Measurements from ENCODE around the gene CTSZ. TPM values are rescaled to one million over a fixed set of nuclear protein-coding genes. Genes with fewer than 3 reads are reported as not detected.

CTSZ gene
- polyA plus RNA-seq, 2 of the 4 experiments (the other 2 are of a cell fraction), result 115 to 156 TPM

GRCh38 chr20:59003836-59004492 lies 3.1 kb downstream of the CTSZ start (continued):
- TF ChIP-seq SREBF2 (IDR thresholded peaks at IDR 0.05) (no peak), ZFP36 (IDR thresholded peaks at IDR 0.05; ENCODE audit: borderline replicate concordance, partially characterized antibody) (no peak), MAFK (IDR thresholded peaks at IDR 0.05; ENCODE audit: partially characterized antibody) (no peak)

GRCh38 chr20:59002874-59003399 lies 4.1 kb downstream of the CTSZ start:
- no peak for ATAC-seq
- no peak for FAIRE-seq
- Histone ChIP-seq H3K4me1 (peaks cover 21% of the 10 kb centered on the region), H3K4me2 (no peak overlapping the region), H3K9me3 (no peaks in the 10 kb centered on the region), H3K27ac (no peak overlapping the region), H3K4me3 (no peak overlapping the region)
- CTCF ChIA-PET, result no interaction called here
- no peak for DNase-seq (ENCODE audit: low read depth in 1 of 2, low spot score in 1 of 2)
- 89% methylated on average over 14 of the region's 17 CpGs for WGBS (ENCODE audit: missing lambda C conversion rate)
- TF ChIP-seq GATA3 (IDR thresholded peaks at IDR 0.05; ENCODE audit: borderline replicate concordance), result no peak
- TF ChIP-seq EHMT2 (IDR thresholded peaks at IDR 0.05; ENCODE audit: low read depth), result no peak
- TF ChIP-seq ZNF302 (CRISPR knock-in tag; IDR thresholded peaks at IDR 0.05), result no peak
- no peak for TF ChIP-seq BCL3 (IDR thresholded peaks at IDR 0.05)
- POLR2A ChIA-PET, result no interaction called here

GRCh38 chr20:59002388-59002787 lies 4.7 kb downstream of the CTSZ start:
- ChIA-PET POLR2A (no interaction called here), CTCF (no interaction called here)
- TF ChIP-seq REST (IDR thresholded peaks at IDR 0.05), result no peak
- no peak for TF ChIP-seq KDM5A (IDR thresholded peaks at IDR 0.05)
- no peak for TF ChIP-seq EHMT2 (IDR thresholded peaks at IDR 0.05; ENCODE audit: low read depth)
- TF ChIP-seq MAFK (IDR thresholded peaks at IDR 0.05; ENCODE audit: partially characterized antibody), result no peak
- no peak for TF ChIP-seq EP300 (IDR thresholded peaks at IDR 0.05)
- TF ChIP-seq HEYL (CRISPR knock-in tag; IDR thresholded peaks at IDR 0.05), result no peak
- no peak for TF ChIP-seq BCL3 (IDR thresholded peaks at IDR 0.05)
- no peak for TF ChIP-seq FOSL2 (IDR thresholded peaks at IDR 0.05)
- TF ChIP-seq FOSL2 (CRISPR knock-in tag; IDR thresholded peaks at IDR 0.05), result no peak
- no peak for TF ChIP-seq TP53 (CRISPR knock-in tag; IDR thresholded peaks at IDR 0.05)
- no peak for TF ChIP-seq HDAC2 (IDR thresholded peaks at IDR 0.05)
- no peak for TF ChIP-seq ELK1 (IDR thresholded peaks at IDR 0.05; ENCODE audit: low read depth, low read length)
- ATAC-seq (no peak), DNase-seq (ENCODE audit: low read depth in 1 of 2, low spot score in 1 of 2) (no peak), FAIRE-seq (no peak)
- Histone ChIP-seq H3K9me3 (no peaks in the 10 kb centered on the region), H3K4me1 (peaks cover 16% of the 10 kb centered on the region), H3K4me2 (no peak overlapping the region), H3K4me3 (no peak overlapping the region), H3K27ac (no peak overlapping the region)
- WGBS (ENCODE audit: missing lambda C conversion rate), result 93% methylated on average over 7 of the region's 8 CpGs
